ENCODE data around the gene CHCHD10. TPM values are rescaled to one million over a fixed set of nuclear protein-coding genes. Genes with fewer than 3 reads are reported as not detected.
A peak's percentile ranks its signal among the peaks of the same experiment; 100 is the strongest.

Gene CHCHD10
- total RNA-seq, 6 donors from 2014 or later, result 9.1 to 130 (median 39.0) TPM

DNA sequence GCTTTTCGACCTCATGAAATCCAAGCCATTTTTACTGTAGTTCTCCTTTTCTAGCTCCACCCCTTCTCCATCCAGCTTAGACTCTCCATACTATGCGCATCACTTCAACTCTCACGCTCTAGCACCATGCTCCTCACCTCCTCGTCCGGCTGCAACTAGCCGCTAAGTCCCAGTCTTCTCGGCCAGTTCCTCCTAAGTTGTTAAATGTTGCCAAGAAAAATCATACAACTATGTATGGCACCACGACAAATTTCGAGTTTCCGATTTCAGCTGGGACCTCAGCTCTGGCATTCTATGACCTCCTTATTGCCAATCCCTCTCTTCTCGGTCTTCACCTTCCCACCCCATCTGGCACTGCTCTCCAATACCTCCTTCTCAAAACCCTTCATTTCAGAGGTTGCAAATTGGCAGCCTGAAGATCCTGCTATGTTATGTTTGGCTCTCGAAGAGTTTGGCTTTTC, 17.9 kb downstream of the CHCHD10 start:
- TF ChIP-seq POLR2A (IDR thresholded peaks at IDR 0.05) (no peak), EP300 (IDR thresholded peaks at IDR 0.05) (no peak), POLR2AphosphoS5 (IDR thresholded peaks at IDR 0.05) (no peak)
- TF ChIP-seq, protein P1, sequence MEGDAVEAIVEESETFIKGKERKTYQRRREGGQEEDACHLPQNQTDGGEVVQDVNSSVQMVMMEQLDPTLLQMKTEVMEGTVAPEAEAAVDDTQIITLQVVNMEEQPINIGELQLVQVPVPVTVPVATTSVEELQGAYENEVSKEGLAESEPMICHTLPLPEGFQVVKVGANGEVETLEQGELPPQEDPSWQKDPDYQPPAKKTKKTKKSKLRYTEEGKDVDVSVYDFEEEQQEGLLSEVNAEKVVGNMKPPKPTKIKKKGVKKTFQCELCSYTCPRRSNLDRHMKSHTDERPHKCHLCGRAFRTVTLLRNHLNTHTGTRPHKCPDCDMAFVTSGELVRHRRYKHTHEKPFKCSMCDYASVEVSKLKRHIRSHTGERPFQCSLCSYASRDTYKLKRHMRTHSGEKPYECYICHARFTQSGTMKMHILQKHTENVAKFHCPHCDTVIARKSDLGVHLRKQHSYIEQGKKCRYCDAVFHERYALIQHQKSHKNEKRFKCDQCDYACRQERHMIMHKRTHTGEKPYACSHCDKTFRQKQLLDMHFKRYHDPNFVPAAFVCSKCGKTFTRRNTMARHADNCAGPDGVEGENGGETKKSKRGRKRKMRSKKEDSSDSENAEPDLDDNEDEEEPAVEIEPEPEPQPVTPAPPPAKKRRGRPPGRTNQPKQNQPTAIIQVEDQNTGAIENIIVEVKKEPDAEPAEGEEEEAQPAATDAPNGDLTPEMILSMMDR (IDR thresholded peaks at IDR 0.05), result no peak
- Histone ChIP-seq H3K27me3 (no peaks in the 10 kb centered on the region), H3K4me1 (peaks cover 0 to 18% (median 13%) of the 10 kb centered on the region in 4 donors), H3K9me3 (no peaks in the 10 kb centered on the region), H3K4me3 (peak overlapping the region in 3 of 4 donors; percentile 75 to 78 (median 76)), H3K27ac (peak overlapping the region in 1 of 4 donors; percentile 91), H3K36me3 (peaks cover 0 to 6% (median under 1%) of the 10 kb centered on the region in 4 donors)
- 55 to 62% methylated on average over 12 of the region's 12 CpGs for WGBS, 2 donors
- DNase-seq (no peak), ATAC-seq (ENCODE audit: low FRiP score in 2 of 2) (no peak)

DNA sequence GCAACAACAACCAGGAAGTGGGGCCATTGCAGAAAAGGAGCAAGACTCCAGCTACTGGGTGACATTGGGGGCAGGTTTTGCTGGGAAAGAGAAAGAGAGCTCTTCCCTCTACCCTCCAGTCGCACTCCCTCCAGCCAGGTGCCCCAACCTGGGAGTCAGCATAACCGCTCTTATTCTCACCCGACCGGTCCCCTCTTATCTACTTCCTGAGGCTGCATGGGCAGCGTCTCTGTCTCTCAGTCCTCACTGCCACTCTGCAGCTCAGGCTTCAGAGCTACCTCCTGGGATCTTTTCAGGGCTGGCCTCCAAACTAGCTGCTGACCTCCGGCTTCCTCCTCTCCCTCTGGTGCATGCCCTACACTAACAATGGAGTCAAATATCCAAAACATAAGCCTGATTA, 22.0 kb downstream of the CHCHD10 start:
- Histone ChIP-seq H3K36me3 (peaks cover 0 to 45% (median 25%) of the 10 kb centered on the region in 4 donors), H3K4me3 (no peak overlapping the region), H3K4me1 (peaks cover 0 to 16% (median 11%) of the 10 kb centered on the region in 4 donors), H3K27me3 (no peaks in the 10 kb centered on the region), H3K9me3 (no peaks in the 10 kb centered on the region), H3K27ac (no peak overlapping the region)
- WGBS, 2 donors, result 73 to 82% methylated on average over 6 of the region's 6 CpGs
- TF ChIP-seq POLR2A (IDR thresholded peaks at IDR 0.05) (no peak), POLR2AphosphoS5 (IDR thresholded peaks at IDR 0.05) (no peak), EP300 (IDR thresholded peaks at IDR 0.05) (no peak)
- TF ChIP-seq, protein P1 (IDR thresholded peaks at IDR 0.05), result no peak
- no peak for ATAC-seq (ENCODE audit: low FRiP score in 2 of 2)
- DNase-seq, result no peak

DNA sequence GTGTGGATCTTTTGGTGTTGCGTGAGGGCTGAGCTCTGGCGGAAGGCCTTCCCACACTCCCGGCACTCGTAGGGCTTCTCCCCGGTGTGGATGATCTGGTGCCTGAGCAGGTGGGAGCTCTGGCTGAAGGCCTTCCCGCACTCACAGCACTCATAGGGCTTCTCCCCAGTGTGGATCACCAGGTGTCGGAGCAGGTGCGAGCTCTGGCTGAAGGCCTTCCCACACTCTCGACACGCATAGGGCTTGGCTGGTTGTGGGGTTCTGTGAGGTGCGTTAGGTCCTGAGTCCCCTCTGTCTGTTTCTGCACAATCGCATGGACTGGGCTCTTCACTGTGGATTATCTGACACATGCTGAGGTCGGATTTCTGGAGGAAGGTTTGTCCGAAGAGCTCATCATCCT, 23.3 kb downstream of the CHCHD10 start:
- Histone ChIP-seq H3K27me3 (no peaks in the 10 kb centered on the region), H3K4me1 (peaks cover 0 to 4% (median under 1%) of the 10 kb centered on the region in 4 donors), H3K27ac (no peak overlapping the region), H3K9me3 (no peaks in the 10 kb centered on the region), H3K36me3 (peaks cover 0 to 45% (median 25%) of the 10 kb centered on the region in 4 donors), H3K4me3 (no peak overlapping the region)
- WGBS, 2 donors, result 95 to 98% methylated on average over 13 to 14 of the region's 14 CpGs
- DNase-seq, result no peak
- TF ChIP-seq POLR2A (IDR thresholded peaks at IDR 0.05), result no peak
- no peak for TF ChIP-seq EP300 (IDR thresholded peaks at IDR 0.05)
- TF ChIP-seq, protein P1 (IDR thresholded peaks at IDR 0.05), result no peak
- no peak for TF ChIP-seq POLR2AphosphoS5 (IDR thresholded peaks at IDR 0.05)
- ATAC-seq (ENCODE audit: low FRiP score in 2 of 2), result no peak

DNA sequence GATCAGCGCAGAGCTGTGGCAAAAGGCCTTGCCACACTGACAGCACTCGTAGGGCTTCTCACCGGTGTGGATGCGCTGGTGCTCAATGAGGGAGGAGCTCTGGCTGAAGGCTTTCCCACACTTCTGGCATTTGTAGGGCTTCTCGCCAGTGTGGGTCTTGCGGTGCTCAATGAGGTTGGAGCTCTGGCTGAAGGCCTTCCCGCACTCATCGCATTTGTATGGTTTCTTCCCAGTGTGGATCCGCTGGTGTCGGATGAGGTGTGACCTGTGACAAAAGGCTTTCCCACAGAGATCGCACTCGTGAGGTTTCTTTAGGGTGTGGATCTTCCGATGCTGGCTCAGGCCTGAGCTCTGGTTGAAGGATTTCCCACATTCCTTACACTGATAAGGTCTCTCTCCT, 23.8 kb downstream of the CHCHD10 start:
- ATAC-seq (ENCODE audit: low FRiP score in 2 of 2) (no peak), DNase-seq (no peak)
- Histone ChIP-seq H3K4me3 (no peak overlapping the region), H3K36me3 (peaks cover 0 to 45% (median 25%) of the 10 kb centered on the region in 4 donors), H3K4me1 (peaks cover 0 to 4% (median 0%) of the 10 kb centered on the region in 4 donors), H3K27ac (no peak overlapping the region), H3K9me3 (no peaks in the 10 kb centered on the region), H3K27me3 (no peaks in the 10 kb centered on the region)
- 94 to 97% methylated on average over 13 of the region's 13 CpGs for WGBS, 2 donors
- no peak for TF ChIP-seq POLR2AphosphoS5 (IDR thresholded peaks at IDR 0.05)

DNA sequence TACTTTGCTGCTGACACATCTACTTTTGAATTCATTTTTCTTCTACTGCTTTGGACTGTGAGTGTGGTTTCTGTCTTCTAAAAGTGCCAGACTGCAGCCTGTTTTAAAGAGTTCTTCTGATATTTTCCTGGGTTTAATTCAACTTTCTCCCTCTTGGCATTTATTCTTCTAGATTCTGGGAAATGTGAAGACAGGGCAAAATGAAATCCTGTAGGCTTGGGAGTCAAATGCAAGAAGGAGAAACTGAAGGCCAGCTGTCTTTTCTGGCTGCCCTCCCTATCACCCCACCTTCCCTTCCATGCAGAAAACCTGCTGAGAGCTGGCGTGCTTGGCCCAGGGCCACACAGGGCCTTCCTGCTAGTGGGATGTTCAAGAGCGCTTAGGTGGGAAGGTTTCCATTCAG, 24.5 kb downstream of the CHCHD10 start:
- TF ChIP-seq, protein P1 (IDR thresholded peaks at IDR 0.05), result no peak
- TF ChIP-seq EP300 (IDR thresholded peaks at IDR 0.05) (no peak), POLR2AphosphoS5 (IDR thresholded peaks at IDR 0.05) (no peak), POLR2A (IDR thresholded peaks at IDR 0.05) (no peak)
- DNase-seq, result no peak
- ATAC-seq (ENCODE audit: low FRiP score in 2 of 2), result peak in 1 of 2 donors; percentile 23
- WGBS, 2 donors, result 83 to 91% methylated on average over 2 of the region's 2 CpGs
- Histone ChIP-seq H3K27ac (no peak overlapping the region), H3K36me3 (peaks cover 0 to 45% (median 25%) of the 10 kb centered on the region in 4 donors), H3K4me3 (no peak overlapping the region), H3K27me3 (no peaks in the 10 kb centered on the region), H3K4me1 (peaks cover 0 to 4% (median 0%) of the 10 kb centered on the region in 4 donors), H3K9me3 (no peaks in the 10 kb centered on the region)

Data from upper lobe of left lung (tissue), 6 donors.